Loucy (cell line): ENCODE data around the gene MRPL36.

Experiments
- CTCF ChIP-seq: fragments of 200-600 bp; sonication (generic); conservative IDR thresholded peaks from 2 replicates; pipeline ENCODE4 v1.5.1; 2014; ENCODE audit warnings: mild to moderate bottlenecking, antibody characterized with exemption, low read length
- EZH2phosphoT487 ChIP-seq: fragments of 200-600 bp; IDR thresholded peaks from 2 replicates; pipeline ENCODE4 v1.6.1; 2018; ENCODE audit warnings: antibody characterized with exemption, mild to moderate bottlenecking, moderate library complexity, borderline replicate concordance

GRCh38 chr5:1785984-1786383 lies 13.7 kb downstream of the MRPL36 start:
- TF ChIP-seq CTCF = no peak
- no peak for TF ChIP-seq EZH2phosphoT487
